AML-193 (cell line): Measurements from ENCODE around the gene LRBA.

Source experiments
- DNase-seq, 2 experiments: peaks; one replicate each; lab custom pipeline; 2025; lab: John Stamatoyannopoulos, UW

Gene LRBA

GRCh38 chr4:150497612-150498011, 517.5 kb downstream of the LRBA start:
- no peak for DNase-seq

DNA sequence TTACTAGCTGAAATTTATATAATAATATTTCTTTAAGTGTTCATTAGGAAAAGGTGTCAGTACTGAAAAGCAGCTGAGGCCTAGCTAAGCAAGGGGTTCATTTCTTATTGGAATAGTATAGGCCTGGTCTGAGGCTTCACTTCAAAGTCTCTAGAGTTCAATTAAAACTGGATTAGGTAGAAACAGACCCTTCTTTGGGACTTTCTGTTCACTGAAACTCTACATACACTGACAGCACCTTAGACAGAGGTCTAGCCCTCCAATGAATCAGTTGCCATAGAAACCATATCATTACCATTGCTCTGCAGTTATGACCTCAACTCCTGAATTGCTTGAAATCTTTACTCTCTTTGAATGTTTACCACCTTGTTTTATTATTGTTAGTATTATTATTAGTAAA, 519.5 kb downstream of the LRBA start:
- no peak for DNase-seq

- DNase-seq = no peak
Measured at GRCh38 chr4:150493851-150494250, 521.2 kb downstream of the LRBA start.

DNA sequence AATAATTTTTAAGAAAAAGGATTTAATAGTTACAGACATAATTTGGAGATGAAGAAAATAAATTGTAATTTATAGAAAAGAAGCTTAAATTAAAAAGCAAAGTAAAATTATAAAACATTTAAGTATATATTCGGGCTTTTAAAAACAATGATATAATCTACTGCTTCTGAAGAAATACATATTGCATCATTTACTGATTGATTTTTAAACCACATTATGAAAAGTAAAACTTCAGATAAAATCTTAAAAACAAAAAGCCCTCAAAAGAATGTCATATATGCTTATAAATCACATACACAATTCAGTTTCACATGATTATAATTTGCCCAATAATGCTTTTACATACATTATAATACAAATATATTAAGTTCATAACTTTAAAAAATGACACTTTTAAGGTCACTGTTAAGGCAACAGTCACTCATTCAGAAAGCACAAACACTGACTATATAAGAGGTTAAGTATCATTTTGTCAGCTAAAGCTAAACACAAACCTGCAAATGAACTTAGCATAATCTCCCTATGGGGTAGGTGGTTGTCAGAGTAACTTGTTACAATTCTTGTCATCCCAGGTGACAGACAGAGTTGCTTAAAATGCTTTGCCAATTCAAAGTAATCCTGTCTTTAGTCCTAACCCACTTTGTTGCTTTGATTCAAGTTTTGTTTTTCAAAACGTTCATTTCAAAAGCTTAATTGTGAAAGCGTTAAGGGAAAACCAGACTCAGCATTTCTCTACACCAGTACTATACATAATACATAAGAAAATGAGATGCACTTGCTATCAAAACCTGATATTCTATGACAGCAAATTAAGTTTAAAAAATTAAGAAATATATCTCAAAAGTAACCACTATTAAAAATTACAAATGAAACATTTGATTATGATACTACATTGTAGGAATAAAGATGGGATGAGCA, 523.7 kb downstream of the LRBA start:
- DNase-seq = no peak

DNA sequence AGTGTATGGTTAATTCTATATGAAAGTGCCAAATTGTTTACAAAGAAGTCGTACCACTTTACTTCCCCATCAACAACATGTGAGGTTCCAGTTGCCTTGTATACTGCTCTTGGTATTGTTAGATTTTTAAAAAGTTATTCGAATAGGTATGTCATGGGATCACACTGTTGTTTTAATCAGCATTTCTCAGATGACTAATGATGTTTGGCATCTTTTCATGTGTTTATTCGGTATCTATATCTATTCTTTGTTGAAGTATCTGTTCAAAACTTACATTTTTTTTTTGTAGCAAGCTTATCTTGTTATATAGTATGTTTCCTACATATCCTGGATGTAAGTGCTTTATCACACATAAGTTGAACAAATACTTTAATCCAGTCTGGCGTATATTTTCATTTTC, 532.5 kb downstream of the LRBA start:
- no peak for DNase-seq

DNA sequence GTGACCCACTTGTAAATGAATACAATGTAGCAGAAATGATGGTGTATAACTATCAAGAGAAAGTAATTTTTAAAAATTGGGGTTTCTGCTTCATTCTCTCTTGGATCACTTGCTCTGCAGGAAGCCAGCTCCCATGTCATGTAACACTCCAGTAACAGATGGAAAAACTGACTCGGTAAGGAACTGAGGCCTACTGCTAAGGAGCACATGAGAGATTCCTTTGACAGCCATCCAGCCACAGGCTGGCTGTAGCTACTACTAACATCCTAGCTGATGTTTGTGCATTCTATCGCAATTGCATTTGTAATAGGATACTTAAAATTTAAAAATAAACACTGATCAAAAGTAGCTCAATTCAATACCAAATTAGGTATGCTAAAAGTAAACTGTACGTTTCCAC, 535.4 kb downstream of the LRBA start:
- no peak for DNase-seq

DNA sequence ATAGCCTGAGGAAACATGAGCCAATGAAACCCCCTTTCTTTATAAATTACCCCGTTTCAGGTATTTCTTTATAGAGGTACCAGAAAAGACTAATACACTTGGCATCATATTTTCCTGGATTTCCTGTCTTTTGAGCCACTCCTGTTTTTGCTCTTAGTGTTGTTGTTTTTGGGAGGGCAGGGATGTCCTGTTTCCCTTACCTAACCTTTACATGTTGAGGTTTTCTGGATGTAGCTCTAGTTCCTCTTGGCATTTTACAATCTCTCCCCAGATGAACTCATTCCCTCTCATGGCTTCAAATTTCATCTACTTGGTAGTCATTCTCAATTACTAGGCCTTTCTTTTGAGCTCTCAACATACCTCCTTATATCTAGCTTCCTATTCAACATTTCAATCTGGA, 537.2 kb downstream of the LRBA start:
- DNase-seq = no peak

- DNase-seq = no peak
Measured at GRCh38 chr4:150476776-150477175, 538.3 kb downstream of the LRBA start.

DNA sequence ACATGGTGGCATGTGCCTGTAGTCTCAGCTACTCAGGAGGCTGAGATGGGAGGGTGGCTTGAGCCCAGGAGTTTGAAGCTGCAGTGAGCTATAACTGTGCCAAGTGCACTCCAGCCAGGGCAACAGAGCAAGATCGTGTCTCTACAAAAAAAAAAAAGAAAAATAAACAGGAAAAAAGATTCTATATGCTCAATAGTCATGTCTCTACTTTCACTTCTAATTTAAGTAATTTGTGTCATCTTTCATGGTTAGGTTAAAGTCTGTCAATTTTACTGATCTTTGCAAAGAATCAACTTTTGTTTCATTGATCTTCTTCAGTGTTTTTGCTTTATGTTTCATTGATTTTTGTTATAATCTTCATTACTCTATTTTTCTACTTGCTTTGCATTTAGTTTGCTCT, 539.3 kb downstream of the LRBA start:
- no peak for DNase-seq

- no peak for DNase-seq
Measured at GRCh38 chr4:150464523-150464922, 550.6 kb downstream of the LRBA start.

DNA sequence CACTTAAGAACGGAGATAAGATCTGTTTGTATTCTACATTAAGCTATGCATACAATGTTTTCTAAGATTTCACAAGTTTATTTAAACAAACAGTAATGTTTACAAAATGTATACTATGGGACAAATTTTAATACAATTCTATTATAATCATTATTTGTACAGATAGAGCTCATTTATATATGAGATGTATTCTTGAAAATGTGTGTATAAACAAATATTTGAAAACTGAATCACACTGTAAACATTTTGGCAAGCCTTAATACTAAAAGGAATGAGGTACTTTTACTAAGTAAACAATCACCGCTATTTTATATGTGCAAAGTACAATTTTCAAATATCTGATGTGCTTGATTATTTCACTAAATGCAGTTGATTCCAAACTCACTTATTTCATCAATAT, 552.3 kb downstream of the LRBA start:
- no peak for DNase-seq

- no peak for DNase-seq
Measured at GRCh38 chr4:150461957-150462356, 553.1 kb downstream of the LRBA start.

- DNase-seq = no peak
Measured at GRCh38 chr4:150457802-150458201, 557.3 kb downstream of the LRBA start.

DNA sequence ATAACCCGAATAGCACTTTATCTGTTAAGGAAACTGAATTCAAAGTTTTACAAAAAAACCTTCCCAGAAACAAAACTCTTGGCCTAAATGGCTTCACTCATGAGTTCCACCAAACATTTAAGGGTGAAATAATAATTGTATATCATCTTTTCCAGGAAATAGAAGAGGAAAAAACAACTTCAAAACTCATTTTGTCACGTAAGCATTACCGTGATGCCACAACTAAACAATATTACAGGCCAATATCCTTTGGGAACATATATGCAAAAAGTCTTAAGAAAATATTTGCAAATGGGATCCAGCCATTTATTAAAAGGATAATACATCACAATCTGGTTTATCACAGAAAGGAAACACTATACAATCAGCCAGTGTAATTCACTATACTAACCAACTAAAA, 563.2 kb downstream of the LRBA start:
- DNase-seq = no peak

DNA sequence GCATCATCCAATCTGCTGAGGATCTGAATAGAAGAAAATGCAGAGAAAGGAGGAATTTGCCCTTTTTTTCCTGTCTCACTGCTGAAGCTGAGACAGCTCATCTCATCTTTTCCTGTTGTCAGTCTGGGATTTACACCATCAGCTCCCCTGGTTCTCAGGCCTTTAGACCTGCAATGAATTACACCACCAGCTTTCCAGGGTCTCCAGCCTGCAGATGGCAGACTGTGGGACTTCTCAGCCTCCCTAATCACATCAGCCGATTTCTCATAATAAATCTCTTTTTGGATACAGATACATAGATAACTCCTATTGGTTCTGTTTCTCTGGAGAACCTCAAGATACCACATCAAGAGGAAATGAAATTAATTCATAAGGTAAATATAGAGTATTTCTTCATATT, 567.7 kb downstream of the LRBA start:
- DNase-seq = no peak

DNA sequence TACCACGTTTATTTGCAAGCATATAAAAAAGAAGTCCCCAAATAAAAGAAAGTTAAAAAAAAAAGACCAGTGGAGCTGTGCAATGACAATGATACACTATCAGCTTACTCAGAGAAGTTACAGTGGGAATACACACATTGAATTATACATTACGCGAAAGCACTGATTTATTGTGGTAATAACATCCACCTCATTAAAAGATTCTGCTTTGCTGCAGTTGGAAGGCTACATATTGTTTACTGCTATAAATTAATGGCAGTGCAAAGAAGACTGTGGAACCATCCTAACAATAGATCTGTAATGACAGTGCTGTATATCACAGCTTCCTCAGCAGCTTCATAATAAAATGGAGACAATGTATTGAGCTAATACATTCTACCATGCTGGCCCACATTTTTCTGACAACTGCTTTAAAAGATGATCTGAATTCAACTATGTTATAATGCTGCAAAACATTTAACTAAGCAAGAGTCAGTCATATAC, 575.6 kb downstream of the LRBA start:
- no peak for DNase-seq

GRCh38 chr4:150436598-150437370, 578.3 kb downstream of the LRBA start:
- DNase-seq = no peak

GRCh38 chr4:150431221-150431620, 583.9 kb downstream of the LRBA start:
- no peak for DNase-seq

- no peak for DNase-seq
Measured at GRCh38 chr4:150425161-150425560, 589.9 kb downstream of the LRBA start.

DNA sequence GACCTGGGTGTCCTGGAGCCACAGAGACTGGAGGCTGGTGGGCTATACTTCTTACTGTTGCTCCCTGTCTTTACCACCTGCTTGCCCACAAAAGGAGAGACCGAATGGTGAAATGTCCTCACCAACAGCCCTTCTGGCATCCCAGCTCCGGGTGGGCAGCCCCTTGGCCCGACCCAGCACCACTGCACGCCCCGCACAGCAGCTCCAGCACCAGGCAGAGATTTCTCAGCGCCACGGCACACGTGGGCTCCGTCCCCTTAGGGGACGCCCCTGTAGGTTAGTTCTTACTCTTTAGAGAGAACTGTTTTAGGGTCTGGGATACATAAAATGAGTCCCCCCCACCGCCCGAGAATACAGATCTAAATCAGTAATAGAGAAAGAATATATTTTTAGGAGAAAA, 591.6 kb downstream of the LRBA start:
- DNase-seq = no peak

DNA sequence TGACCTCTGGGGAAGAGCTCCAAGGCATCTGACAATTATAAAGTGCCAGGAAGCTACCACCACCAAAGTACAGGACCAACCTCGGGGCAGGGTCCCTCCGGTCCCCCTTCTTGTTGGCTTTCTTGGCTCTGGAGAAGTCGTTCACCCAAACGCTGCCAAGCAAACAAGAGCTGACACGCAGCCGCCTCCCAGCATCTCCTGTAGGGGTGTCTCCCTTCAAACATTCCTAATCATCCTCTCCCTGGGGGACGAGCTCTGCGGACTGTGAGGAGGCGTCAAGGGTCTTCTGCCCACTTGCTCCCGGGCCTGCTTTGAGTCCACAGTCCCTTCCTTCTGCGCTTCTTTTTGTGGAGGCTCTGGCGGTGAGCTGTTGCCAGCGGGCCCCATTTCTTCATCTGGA, 592.0 kb downstream of the LRBA start:
- no peak for DNase-seq

- DNase-seq = no peak
Measured at GRCh38 chr4:150421612-150422011, 593.5 kb downstream of the LRBA start.

- DNase-seq = no peak
Measured at GRCh38 chr4:150419939-150420338, 595.1 kb downstream of the LRBA start.
